Neural crest cell (in vitro differentiated cells): Measurements from ENCODE around the gene NLGN3. TPM values are rescaled to one million over a fixed set of nuclear protein-coding genes. Genes with fewer than 3 reads are reported as not detected.

Source experiments
- DNase-seq: peaks from one replicate; pipeline ENCODE4 v3.0.0; 2021; ENCODE audit warnings: low read depth, mixed read lengths, low spot score
- H3K27ac Mint-ChIP-seq: one replicate; pipeline ENCODE4 v1.8.0; 2021; ENCODE audit warnings: mild to moderate bottlenecking, mixed read lengths; ENCODE audit not compliant: unreplicated experiment
- H3K27me3 Mint-ChIP-seq: 2 replicates; pipeline ENCODE4 v1.8.0; 2021; ENCODE audit warnings: low read depth, mild to moderate bottlenecking, mixed read lengths
- H3K36me3 Mint-ChIP-seq: 2 replicates; pipeline ENCODE4 v1.8.0; 2021; ENCODE audit warnings: low read depth, mild to moderate bottlenecking, mixed read lengths
- H3K4me1 Mint-ChIP-seq: 2 replicates; pipeline ENCODE4 v1.8.0; 2021; ENCODE audit warnings: mixed read lengths
- H3K4me3 Mint-ChIP-seq: one replicate; pipeline ENCODE4 v1.8.0; 2021; ENCODE audit warnings: mild to moderate bottlenecking, mixed read lengths
- H3K9me3 Mint-ChIP-seq: 2 replicates; pipeline ENCODE4 v1.8.0; 2021; ENCODE audit warnings: mixed read lengths
- CTCF ChIP-seq: fragments of 200-600 bp; sonication (generic); conservative IDR thresholded peaks from 2 replicates; pipeline ENCODE4 v1.5.0; 2021; ENCODE audit warnings: antibody characterized with exemption, mild to moderate bottlenecking
- total RNA-seq: library from RNA; stranded (reverse); gene quantifications from 2 replicates; pipeline ENCODE4 v1.2.1, GENCODE V29; 2021

The NLGN3 gene
- total RNA-seq, 1 donor from 2014 or later, result 31.5 TPM

GRCh38 chrX:71154641-71155040, 10.0 kb downstream of the NLGN3 start:
- DNase-seq, result no peak
- Mint-ChIP-seq H3K9me3 (no peaks in the 10 kb centered on the region), H3K36me3 (peaks cover 11% of the 10 kb centered on the region), H3K27ac (no peak overlapping the region), H3K4me1 (no peaks in the 10 kb centered on the region), H3K27me3 (no peaks in the 10 kb centered on the region), H3K4me3 (no peak overlapping the region)
- TF ChIP-seq CTCF, result no peak

- Mint-ChIP-seq H3K4me3 (no peak overlapping the region), H3K9me3 (peaks cover 3% of the 10 kb centered on the region), H3K27me3 (no peaks in the 10 kb centered on the region), H3K36me3 (peaks cover 14% of the 10 kb centered on the region), H3K4me1 (peaks cover 8% of the 10 kb centered on the region), H3K27ac (no peak overlapping the region)
- no peak for TF ChIP-seq CTCF
- no peak for DNase-seq
Measured at GRCh38 chrX:71158603-71159002, 14.0 kb downstream of the NLGN3 start.

- TF ChIP-seq CTCF, result no peak
Measured at GRCh38 chrX:71159335-71159734, 14.7 kb downstream of the NLGN3 start.

GRCh38 chrX:71160475-71160874, 15.8 kb downstream of the NLGN3 start:
- Mint-ChIP-seq H3K9me3 (peaks cover 3% of the 10 kb centered on the region), H3K27ac (no peak overlapping the region), H3K27me3 (no peaks in the 10 kb centered on the region), H3K4me3 (no peak overlapping the region), H3K36me3 (peaks cover 17% of the 10 kb centered on the region), H3K4me1 (peaks cover 8% of the 10 kb centered on the region)
- TF ChIP-seq CTCF, result no peak
- no peak for DNase-seq

More at GRCh38 chrX:71159335-71159734, 14.7 kb downstream of the NLGN3 start:
- Mint-ChIP-seq H3K36me3 (peaks cover 17% of the 10 kb centered on the region), H3K4me1 (peaks cover 8% of the 10 kb centered on the region), H3K9me3 (peaks cover 3% of the 10 kb centered on the region), H3K27ac (no peak overlapping the region), H3K27me3 (no peaks in the 10 kb centered on the region), H3K4me3 (no peak overlapping the region)
- DNase-seq, result no peak

- H3K27me3 Mint-ChIP-seq, result no peaks in the 10 kb centered on the region
- H3K27ac Mint-ChIP-seq, result no peak overlapping the region
- H3K36me3 Mint-ChIP-seq, result peaks cover 16% of the 10 kb centered on the region
- TF ChIP-seq CTCF, result no peak
- peaks cover 3% of the 10 kb centered on the region for H3K9me3 Mint-ChIP-seq
- H3K4me3 Mint-ChIP-seq, result no peak overlapping the region
- H3K4me1 Mint-ChIP-seq, result peaks cover 8% of the 10 kb centered on the region
- DNase-seq, result no peak
Measured at GRCh38 chrX:71162981-71163380, 18.3 kb downstream of the NLGN3 start.

GRCh38 chrX:71164071-71164470, 19.4 kb downstream of the NLGN3 start:
- Mint-ChIP-seq H3K4me1 (peaks cover 8% of the 10 kb centered on the region), H3K9me3 (peaks cover 3% of the 10 kb centered on the region), H3K36me3 (peaks cover 16% of the 10 kb centered on the region), H3K4me3 (no peak overlapping the region), H3K27ac (no peak overlapping the region), H3K27me3 (no peaks in the 10 kb centered on the region)
- no peak for TF ChIP-seq CTCF
- DNase-seq, result no peak
